Adipocyte (in vitro differentiated cells): ENCODE results near the gene MFSD2A.

Experiments
- DNase-seq: peaks from one replicate; pipeline ENCODE4 v3.0.0-alpha.2; 2015; ENCODE audit warnings: low read depth
- H3K27me3 ChIP-seq: replicated peaks from 2 replicates; pipeline ENCODE4 v1.7.0; 2013; ENCODE audit warnings: mild to moderate bottlenecking, low read length, moderate library complexity; ENCODE audit not compliant: control insufficient read depth, insufficient read depth
- H3K36me3 ChIP-seq: 2 replicates; pipeline ENCODE4 v1.7.0; 2013; ENCODE audit warnings: low read length, mild to moderate bottlenecking, moderate library complexity; ENCODE audit not compliant: control insufficient read depth, insufficient read depth, severe bottlenecking
- H3K4me1 ChIP-seq: 2 replicates; pipeline ENCODE4 v1.7.0; 2013; ENCODE audit warnings: mild to moderate bottlenecking, low read length, moderate library complexity; ENCODE audit not compliant: control insufficient read depth, insufficient read depth
- H3K4me3 ChIP-seq: 2 replicates; pipeline ENCODE4 v1.7.0; 2013; ENCODE audit warnings: mild to moderate bottlenecking, low read length, moderate library complexity
- H3K9ac ChIP-seq: 2 replicates; pipeline ENCODE4 v1.7.0; 2013; ENCODE audit warnings: mild to moderate bottlenecking, low read length, moderate library complexity
- H3K9me3 ChIP-seq: 2 replicates; pipeline ENCODE4 v1.7.0; 2013; ENCODE audit warnings: mild to moderate bottlenecking, low read length, moderate library complexity; ENCODE audit not compliant: control insufficient read depth

Gene MFSD2A

DNA sequence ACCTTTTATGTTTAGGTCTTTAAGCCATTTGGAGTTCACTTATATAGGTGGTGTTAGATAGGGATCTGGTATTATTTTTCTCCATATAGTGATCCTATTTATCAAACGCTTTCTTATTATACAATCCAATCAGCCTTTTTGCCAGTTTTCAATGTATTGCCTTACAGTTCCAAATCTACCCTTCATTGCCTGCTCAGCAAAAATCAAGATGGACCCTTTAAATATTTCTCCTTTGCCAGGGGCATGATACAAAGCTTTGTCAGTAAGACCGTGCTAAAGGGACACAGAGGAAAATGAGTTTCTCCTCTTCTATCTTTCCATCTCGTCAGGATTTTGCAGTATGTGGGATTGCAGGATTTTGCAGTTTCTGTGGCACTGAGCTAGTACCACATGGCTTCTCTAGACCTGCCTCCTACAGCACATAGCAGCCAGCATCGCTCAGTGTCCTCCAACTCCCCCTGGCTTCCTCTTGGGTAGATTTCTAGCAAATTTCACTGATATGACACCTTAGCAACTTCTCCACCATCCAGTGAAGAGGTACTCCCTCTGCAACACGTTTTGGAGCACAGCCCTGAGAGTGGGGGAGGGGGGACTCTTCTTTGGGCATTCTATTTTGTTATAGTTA lies 63.1 kb downstream of the MFSD2A start:
- Histone ChIP-seq H3K36me3 (no peaks in the 10 kb centered on the region), H3K4me1 (peaks cover 4% of the 10 kb centered on the region), H3K4me3 (no peak overlapping the region), H3K27me3 (no peaks in the 10 kb centered on the region), H3K9me3 (peaks cover under 1% of the 10 kb centered on the region), H3K9ac (no peak overlapping the region)
- no peak for DNase-seq
